Measurements from ENCODE around the gene PRR33. TPM values are rescaled to one million over a fixed set of nuclear protein-coding genes. Genes with fewer than 3 reads are reported as not detected.

Gene PRR33
- polyA plus RNA-seq, 3 donors from 2014 or later: 0.35 TPM; not detected in 2

DNA sequence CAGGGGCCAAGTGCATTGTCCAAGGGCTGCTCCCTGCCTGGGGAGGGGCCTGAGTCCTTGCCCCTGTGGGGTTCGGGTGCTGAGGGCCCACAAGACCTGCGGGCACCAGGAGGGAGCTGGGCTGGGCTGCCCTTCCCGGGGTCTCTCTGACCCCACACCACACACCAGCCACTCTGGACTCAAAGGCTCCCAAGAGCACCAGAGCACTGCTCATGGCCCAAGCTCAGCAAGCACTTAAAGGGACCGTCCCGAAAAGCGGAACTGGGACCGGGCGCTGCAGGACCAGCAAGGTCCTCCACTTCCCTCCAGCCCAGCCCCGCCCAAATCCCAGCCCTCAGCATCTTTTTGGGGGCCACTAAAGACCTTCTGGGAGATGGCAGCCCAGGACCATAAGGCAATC lies 33.5 kb downstream of the PRR33 start:
- Mint-ChIP-seq H3K27me3 (ENCODE audit: low read depth in 3 of 3) (peaks cover 3 to 12% (median 4%) of the 10 kb centered on the region in 3 donors), H3K4me3 (peak overlapping the region in 1 of 5 donors; percentile 46), H3K27ac (peak overlapping the region in 2 of 6 donors; percentile 14 to 43), H3K4me1 (peaks cover 7 to 31% of the 10 kb centered on the region in 2 donors), H3K9me3 (no peaks in the 10 kb centered on the region), H3K36me3 (no peaks in the 10 kb centered on the region)
- DNase-seq: no peak

DNA sequence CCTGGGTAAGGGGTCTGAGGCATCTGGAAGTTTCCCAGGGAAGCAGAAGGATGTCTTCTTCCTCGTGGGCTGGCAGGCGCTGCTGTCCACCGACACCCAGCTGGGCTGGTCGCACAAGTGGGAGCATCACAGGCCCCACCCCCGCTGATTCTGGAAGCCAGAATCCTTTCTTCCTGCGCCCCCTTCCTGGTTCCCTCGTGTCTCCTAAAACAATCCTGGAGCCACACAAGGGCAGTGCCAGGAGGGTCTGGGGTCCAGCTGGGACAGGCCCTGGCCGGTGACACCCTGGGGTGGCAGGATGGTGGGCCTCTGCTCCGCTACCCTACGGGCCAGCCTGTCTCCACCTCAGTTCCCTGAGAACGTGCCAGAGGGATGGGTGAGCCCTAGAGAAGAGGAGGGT lies 34.6 kb downstream of the PRR33 start:
- Mint-ChIP-seq H3K36me3 (no peaks in the 10 kb centered on the region), H3K27me3 (ENCODE audit: low read depth in 3 of 3) (peaks cover 11 to 19% (median 12%) of the 10 kb centered on the region in 3 donors), H3K4me1 (peaks cover 17 to 41% of the 10 kb centered on the region in 2 donors), H3K27ac (no peak overlapping the region), H3K9me3 (no peaks in the 10 kb centered on the region), H3K4me3 (no peak overlapping the region)
- DNase-seq: no peak

DNA sequence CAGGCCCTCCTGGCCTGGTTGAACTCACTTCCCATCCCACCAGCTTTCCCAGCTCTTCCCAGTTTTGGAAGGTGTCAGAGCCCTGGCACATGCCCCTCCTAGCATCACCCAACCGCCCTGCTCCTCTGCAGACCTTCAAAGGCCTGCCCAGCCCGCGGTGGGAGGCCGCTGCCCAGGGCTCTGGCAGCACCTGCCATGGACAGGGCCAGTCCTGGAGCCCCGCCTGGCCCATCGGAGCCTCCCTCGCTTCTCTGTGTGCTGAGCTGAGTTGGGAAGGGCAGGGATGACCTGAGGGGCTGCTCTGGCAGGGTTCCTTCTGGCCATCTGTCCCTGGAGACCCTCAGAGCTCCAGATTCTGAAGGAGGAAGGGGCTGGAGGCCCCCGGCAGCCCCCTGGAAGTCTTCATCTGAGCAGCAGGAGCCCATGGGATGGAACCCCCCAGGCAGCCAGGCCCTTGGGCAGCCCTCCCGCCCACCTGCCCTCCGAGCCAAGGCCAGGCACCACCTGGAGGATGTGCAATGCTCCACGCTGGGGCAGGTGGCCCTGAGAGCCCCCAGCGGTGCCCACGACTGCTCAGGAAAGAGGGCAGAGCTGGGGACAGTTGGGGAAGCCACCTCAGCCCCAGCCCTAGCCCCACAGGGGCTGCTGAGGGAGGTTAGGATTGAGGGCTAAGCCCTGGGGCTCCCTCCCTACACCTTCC lies 35.2 kb downstream of the PRR33 start:
- H3K4me3 Mint-ChIP-seq: peak overlapping the region; percentile 21 to 100 (median 38)
- no peak for DNase-seq
- H3K4me1 Mint-ChIP-seq: peaks cover 23 to 47% of the 10 kb centered on the region in 2 donors
- H3K27ac Mint-ChIP-seq: peak overlapping the region in 5 of 6 donors; percentile 21 to 77 (median 48)
- H3K36me3 Mint-ChIP-seq: no peaks in the 10 kb centered on the region
- no peaks in the 10 kb centered on the region for H3K9me3 Mint-ChIP-seq
- peaks cover 11 to 21% (median 12%) of the 10 kb centered on the region in 3 donors for H3K27me3 Mint-ChIP-seq (ENCODE audit: low read depth in 3 of 3)

DNA sequence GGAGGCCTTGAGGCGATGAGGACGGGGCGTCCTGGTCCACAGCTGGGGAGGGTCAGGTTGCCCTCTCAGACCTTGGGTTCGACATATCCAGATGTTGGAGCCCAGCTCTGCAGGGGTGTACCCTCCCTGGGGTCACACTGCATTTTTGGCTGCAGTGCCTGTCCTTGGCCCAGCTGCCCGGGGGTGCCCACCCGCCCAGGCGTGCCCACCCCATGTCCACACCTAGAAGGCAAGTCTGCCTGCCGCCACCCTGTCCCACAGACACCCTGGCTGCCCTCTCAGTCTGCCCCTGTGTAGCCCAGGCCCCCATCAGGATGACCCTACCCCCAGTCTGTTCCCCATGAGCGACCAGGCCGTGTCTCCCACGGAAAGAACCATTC lies 35.8 kb downstream of the PRR33 start:
- H3K9me3 Mint-ChIP-seq: no peaks in the 10 kb centered on the region
- DNase-seq: no peak
- peak overlapping the region; percentile 38 to 100 (median 50) for H3K4me3 Mint-ChIP-seq
- no peaks in the 10 kb centered on the region for H3K36me3 Mint-ChIP-seq
- H3K27ac Mint-ChIP-seq: peak overlapping the region in 4 of 6 donors; percentile 21 to 77 (median 52)
- H3K4me1 Mint-ChIP-seq: peaks cover 29 to 53% of the 10 kb centered on the region in 2 donors
- H3K27me3 Mint-ChIP-seq (ENCODE audit: low read depth in 3 of 3): peaks cover 12 to 25% (median 15%) of the 10 kb centered on the region in 3 donors

DNA sequence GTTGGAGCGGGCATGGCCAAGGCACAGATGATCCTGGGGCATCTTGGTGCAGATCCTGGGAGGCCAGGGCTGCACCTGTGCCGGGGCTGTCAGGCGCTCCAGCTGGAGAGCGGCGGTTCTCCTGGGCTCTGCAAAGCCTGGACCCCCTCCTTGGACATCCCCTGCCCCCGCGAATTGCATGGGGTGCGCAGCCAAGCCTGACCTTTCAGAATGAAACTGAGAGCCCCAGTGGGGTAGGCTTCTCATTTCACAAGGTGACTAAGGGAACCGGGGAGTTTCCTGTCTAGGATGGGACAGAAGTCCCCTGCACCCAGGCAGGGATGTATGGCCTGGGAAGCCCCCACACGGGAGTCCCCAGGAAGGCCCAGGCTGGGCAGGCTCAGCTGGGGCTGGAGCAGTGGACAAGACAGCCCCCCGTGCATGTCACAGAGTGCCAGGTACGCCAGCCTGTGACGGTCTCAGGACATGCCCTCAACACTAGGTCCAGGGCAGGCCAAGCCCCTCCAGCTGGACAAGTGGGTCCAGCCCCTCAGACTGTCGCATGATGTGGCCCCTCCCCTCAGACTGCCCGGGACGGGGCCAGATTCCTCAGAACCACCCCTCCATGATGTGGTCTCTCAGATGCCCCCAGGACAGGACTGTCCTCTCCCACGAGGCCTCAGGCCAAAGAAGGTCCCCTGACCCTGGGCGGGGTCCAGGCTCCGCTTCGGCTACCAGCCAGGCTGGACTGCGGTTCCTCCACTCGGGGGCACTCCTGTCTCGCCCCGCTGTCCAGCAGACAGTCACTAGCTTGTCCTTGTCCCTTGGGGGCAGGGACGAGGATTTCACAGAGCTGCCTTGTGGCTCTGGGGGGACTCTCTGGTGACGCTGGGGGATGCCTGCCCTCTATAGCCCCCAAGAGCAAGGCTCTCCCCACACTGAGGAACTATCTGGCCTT lies 36.5 kb downstream of the PRR33 start:
- peak overlapping the region in 4 of 6 donors; percentile 12 to 75 (median 45) for H3K27ac Mint-ChIP-seq
- peaks cover 35 to 60% of the 10 kb centered on the region in 2 donors for H3K4me1 Mint-ChIP-seq
- H3K27me3 Mint-ChIP-seq (ENCODE audit: low read depth in 3 of 3): peaks cover 19 to 26% (median 20%) of the 10 kb centered on the region in 3 donors
- peak overlapping the region; percentile 56 to 100 (median 98) for H3K4me3 Mint-ChIP-seq
- no peaks in the 10 kb centered on the region for H3K36me3 Mint-ChIP-seq
- no peak for DNase-seq
- no peaks in the 10 kb centered on the region for H3K9me3 Mint-ChIP-seq

DNA sequence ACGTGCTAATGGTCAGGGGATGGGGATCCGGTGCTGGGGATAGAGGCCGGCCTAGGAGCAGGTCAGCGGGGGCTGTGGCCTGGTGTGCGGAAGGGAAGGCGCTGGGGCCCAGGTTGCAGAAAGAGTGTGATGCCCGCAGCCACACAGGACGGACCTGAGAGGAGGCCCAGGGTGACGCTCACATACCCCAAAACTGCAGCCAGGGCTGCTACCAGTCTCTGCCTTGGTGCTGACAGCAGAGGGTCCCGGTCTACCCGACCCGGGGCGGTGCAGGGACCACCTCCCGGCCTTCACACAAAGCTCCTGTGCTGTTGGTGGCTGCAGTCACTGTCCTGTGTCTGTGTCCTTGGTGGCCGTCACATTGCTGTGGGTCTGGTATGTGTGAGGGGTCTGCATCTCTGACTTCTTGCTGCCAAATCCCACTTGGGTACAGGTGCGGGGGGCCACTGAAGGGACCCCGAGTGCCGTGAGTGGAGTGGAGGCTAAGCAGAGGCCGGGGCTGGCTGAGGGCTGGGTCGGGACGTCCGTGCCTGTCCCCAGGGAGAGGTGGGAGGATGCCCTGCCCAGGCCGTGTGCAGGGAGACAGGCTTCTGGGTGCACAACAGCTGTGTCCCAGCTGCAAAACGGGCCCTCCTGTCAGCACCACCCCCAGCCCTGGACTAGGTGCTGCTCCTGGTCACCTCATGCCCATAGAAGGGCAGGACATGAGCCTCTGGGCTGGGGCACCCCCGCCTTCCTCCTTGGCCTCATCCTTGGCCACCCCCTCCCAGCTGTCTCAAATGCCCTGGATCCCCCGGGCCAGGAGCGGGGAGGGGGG lies 37.4 kb downstream of the PRR33 start:
- Mint-ChIP-seq H3K27me3 (ENCODE audit: low read depth in 3 of 3) (peaks cover 20 to 28% (median 23%) of the 10 kb centered on the region in 3 donors), H3K27ac (peak overlapping the region; percentile 92 to 100 (median 96)), H3K4me3 (peak overlapping the region; percentile 94 to 100 (median 98)), H3K9me3 (no peaks in the 10 kb centered on the region), H3K36me3 (no peaks in the 10 kb centered on the region), H3K4me1 (peaks cover 43 to 67% of the 10 kb centered on the region in 2 donors)
- DNase-seq: peak in 1 of 3 donors; percentile 32

DNA sequence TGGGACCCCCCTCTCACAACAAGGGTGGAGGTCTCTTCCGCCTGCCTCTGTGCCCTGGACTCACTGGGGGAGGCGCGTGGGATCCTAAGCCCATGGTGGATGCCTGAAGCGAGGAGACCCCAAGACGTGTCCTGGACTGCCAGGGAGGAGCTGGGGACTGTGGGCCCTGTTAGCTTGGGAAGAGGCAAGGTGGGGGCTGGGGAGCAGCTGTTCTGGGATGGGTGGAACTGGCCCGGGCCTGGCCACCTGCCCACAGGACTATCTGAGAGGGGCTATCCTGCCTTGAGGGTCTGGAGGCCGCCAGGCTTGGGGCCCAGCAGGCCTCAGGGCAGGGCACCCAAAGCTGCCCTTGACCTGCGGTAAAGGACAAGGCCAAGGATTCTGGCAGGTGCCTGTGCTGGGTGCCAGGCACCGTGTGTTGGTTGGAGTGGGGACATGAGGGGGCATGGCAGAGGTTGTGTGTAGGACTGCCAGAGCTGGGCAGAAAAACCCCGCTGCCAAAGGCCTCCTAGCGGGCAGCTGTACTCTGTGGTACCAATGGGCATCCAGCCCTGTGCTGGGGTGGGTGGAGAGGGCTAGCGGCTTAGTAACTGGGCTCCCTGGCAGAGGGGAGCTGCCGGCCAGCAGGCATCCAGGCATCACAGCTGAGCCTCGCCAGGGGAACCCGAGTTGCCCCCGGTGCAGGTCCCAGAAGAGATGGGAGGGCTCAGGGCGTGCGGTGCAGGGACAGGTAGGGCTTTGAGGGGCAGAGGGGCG lies 38.1 kb downstream of the PRR33 start:
- peak; percentile 32 to 41 (median 39) for DNase-seq
- peak overlapping the region; percentile 92 to 100 (median 96) for H3K27ac Mint-ChIP-seq
- H3K4me1 Mint-ChIP-seq: peaks cover 51 to 68% of the 10 kb centered on the region in 2 donors
- H3K9me3 Mint-ChIP-seq: no peaks in the 10 kb centered on the region
- H3K4me3 Mint-ChIP-seq: peak overlapping the region; percentile 94 to 100 (median 98)
- H3K36me3 Mint-ChIP-seq: no peaks in the 10 kb centered on the region
- peaks cover 20 to 31% (median 23%) of the 10 kb centered on the region in 3 donors for H3K27me3 Mint-ChIP-seq (ENCODE audit: low read depth in 3 of 3)

DNA sequence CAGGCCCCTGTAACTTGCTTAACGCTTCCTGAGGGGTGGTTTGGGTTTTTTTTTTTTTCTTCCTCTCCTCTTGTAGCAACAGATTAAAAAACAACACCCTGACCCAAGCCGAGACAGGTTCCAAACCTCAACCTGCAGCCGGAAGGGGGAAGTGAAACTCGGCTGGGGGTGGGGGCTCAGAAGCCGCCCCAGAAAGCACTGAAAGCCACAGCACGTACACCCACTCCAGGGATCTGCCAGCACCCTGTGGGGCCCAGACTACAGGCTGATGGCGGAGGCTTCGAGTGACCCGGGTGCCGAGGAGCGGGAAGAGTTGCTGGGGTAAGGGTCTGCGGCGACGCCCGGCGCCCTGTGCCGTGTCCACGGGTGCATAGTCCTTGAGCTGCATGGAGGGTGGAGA lies 38.8 kb downstream of the PRR33 start, which contains the start of gene LSP1:
Gene LSP1 (plus strand): TSS at position 208 of the 400 bp plus-strand sequence. CDS start 61 bp downstream, at position 269.
- no peaks in the 10 kb centered on the region for H3K36me3 Mint-ChIP-seq
- H3K4me1 Mint-ChIP-seq: peaks cover 51 to 69% of the 10 kb centered on the region in 2 donors
- peak; percentile 93 to 95 (median 94) for DNase-seq
- no peaks in the 10 kb centered on the region for H3K9me3 Mint-ChIP-seq
- H3K4me3 Mint-ChIP-seq: peak within 1 kb of the TSS; percentile 94 to 100 (median 98)
- peaks cover 20 to 31% (median 23%) of the 10 kb centered on the region in 3 donors for H3K27me3 Mint-ChIP-seq (ENCODE audit: low read depth in 3 of 3)
- peak within 1 kb of the TSS; percentile 92 to 100 (median 96) for H3K27ac Mint-ChIP-seq

DNA sequence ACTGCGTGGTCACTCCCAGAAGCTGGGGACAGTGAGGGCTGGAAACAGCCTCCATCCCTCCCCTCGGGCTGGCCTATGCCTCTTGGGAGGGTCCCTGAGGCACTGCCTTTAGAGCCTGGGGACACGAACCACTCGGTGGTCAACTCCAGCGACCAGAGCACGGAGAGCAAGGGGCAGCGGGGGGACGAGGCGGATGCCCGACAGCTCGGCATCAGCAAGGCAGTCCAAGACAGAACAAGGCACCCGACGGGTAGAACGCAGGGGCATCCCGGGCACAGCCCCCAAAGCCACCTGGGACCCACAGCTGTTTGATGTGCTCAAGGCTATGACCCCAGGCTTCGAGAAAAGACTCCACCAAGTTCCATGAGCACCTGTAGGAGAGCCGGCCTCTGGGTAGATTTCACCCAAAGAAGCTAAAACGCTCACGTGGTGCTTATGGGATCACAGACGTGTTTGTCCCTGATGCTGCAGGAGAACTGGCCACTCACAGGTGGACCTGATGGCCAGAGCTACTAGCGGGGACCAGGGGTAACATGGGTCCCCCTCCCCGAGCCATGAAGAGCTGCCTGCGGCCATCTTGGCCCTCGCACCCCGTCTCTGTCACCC lies 39.3 kb downstream of the PRR33 start:
- Mint-ChIP-seq H3K36me3 (no peaks in the 10 kb centered on the region), H3K27ac (peak overlapping the region; percentile 92 to 100 (median 96)), H3K9me3 (no peaks in the 10 kb centered on the region), H3K4me1 (peaks cover 51 to 71% of the 10 kb centered on the region in 2 donors), H3K27me3 (ENCODE audit: low read depth in 3 of 3) (peaks cover 20 to 31% (median 25%) of the 10 kb centered on the region in 3 donors), H3K4me3 (peak overlapping the region; percentile 94 to 100 (median 98))
- DNase-seq: peak in 1 of 3 donors; percentile 32

DNA sequence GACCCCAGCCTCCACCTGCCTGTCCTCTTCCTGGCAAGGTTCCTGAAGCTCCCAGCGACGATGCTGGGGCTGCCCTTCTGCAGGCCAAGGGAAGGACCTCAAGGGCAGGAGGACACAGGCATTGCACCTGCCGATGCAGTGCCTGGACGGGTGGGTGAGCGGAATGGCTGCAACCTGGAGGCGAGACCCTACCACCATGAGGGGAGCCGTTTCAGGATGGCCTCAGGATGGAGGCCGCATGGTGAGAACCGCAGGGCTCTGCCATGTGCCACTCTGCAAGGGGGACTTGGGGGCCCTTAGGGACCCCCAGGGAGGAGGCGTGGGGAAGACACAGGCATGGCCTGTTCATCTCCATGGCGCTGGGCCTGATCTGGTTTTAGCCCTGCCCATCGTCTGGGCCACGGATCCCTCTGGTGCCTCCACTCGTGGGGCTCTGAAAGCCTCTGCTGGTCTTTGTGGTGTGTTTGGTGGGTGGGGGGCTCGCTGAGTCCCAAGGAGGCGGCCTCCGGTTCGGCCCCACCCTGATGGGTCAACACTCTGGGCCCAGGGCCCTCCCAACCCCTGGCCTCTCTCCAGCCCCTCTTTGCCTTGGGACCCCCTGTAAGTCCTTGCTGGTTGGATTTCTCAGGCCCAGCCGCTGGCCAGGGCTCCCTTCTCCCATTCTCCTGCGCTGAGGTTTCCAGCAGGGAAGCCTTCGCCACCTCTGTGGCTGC lies 40.1 kb downstream of the PRR33 start:
- no peaks in the 10 kb centered on the region for H3K36me3 Mint-ChIP-seq
- H3K9me3 Mint-ChIP-seq: no peaks in the 10 kb centered on the region
- H3K27me3 Mint-ChIP-seq (ENCODE audit: low read depth in 3 of 3): peaks cover 20 to 31% (median 25%) of the 10 kb centered on the region in 3 donors
- H3K4me3 Mint-ChIP-seq: peak overlapping the region; percentile 61 to 100 (median 95)
- peak overlapping the region; percentile 92 to 100 (median 96) for H3K27ac Mint-ChIP-seq
- peaks cover 51 to 73% of the 10 kb centered on the region in 2 donors for H3K4me1 Mint-ChIP-seq
- DNase-seq: no peak

DNA sequence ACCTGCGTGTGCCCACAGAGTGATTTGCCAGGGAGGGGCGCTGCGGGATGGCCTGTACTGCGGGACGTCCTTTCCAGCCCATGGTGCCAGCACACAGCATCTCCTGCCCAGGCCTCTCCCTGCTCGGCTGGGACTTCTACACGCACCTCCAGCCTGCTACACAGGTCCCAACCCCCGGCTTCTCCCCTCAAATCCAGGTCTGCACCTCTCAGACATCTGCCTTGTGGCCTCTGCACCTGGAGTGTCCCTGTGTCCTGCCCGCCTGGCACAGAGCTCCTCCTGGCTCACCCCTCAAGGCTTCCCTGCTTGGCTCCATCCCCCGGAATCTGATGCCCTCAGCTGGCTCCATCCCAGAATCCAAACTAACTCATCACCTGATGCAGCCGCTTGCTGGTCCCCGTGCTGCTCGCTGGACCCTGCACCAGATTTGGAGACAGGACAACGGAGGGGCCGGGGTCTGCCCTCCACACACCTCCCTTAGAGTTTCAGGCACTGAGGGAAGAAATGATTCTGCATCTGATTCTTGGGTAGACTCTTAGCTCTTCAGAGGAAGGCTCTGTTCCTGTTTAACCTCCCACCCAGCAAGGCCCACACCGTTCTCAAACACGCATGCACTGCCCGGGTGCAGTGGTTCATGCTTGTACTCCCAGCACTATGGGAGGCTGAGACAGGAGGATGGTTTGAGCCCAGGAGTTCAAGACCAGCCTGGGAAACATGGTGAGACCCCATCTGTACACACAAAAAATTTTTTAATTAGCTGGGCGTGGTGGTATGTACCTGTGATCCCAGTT lies 42.9 kb downstream of the PRR33 start:
- H3K4me3 Mint-ChIP-seq: peak overlapping the region in 4 of 5 donors; percentile 3 to 50 (median 30)
- no peak for DNase-seq
- peak overlapping the region; percentile 28 to 100 (median 96) for H3K27ac Mint-ChIP-seq
- peaks cover 63 to 81% of the 10 kb centered on the region in 2 donors for H3K4me1 Mint-ChIP-seq
- H3K9me3 Mint-ChIP-seq: no peaks in the 10 kb centered on the region
- H3K36me3 Mint-ChIP-seq: no peaks in the 10 kb centered on the region
- peaks cover 20 to 29% (median 25%) of the 10 kb centered on the region in 3 donors for H3K27me3 Mint-ChIP-seq (ENCODE audit: low read depth in 3 of 3)

All from immature natural killer cell (primary cell).